ENCODE data around the gene DIS3L2.
"Not testable (repeated sequence)": the region's sequence is repeated elsewhere in the genome, so short reads cannot be mapped to it uniquely, and the experiment has no call there.

- TF ChIP-seq CTCF (conservative IDR thresholded peaks at IDR 0.05; ENCODE audit: low read depth, low read length); RAD21 (IDR thresholded peaks at IDR 0.05; ENCODE audit: low read length); FOS (IDR thresholded peaks at IDR 0.05; ENCODE audit: low read depth, low read length); USF2 (IDR thresholded peaks at IDR 0.05; ENCODE audit: low read depth, low read length); CEBPB (IDR thresholded peaks at IDR 0.05; ENCODE audit: low read depth, low read length); POLR2A (IDR thresholded peaks at IDR 0.05; ENCODE audit: low read depth, low read length); RFX5 (IDR thresholded peaks at IDR 0.05; ENCODE audit: low read depth, low read length): not testable (repeated sequence)
These were observed 376.7 kb downstream of the DIS3L2 start for GRCh38 chr2:232338094-232338758.
